CD4-positive, CD25-positive, alpha-beta regulatory T cell (primary cell): Measurements from ENCODE around the gene APPBP2. TPM values are rescaled to one million over a fixed set of nuclear protein-coding genes. Genes with fewer than 3 reads are reported as not detected.
A peak's percentile ranks its signal among the peaks of the same experiment; 100 is the strongest.

Experiments
- ATAC-seq, 2 donors: fragments of 150-1000 bp; cut with Tn5 transposase; one replicate each; pipeline ENCODE4 v1.10.0; 2021; ENCODE audit warnings: low read depth in 2 of 2, moderate number of reproducible peaks in 2 of 2, moderate library complexity in 1 of 2
- DNase-seq, 3 donors: peaks; one replicate each; pipeline versions ENCODE4 v3.0.0 to v3.0.0-alpha.2; 2012 to 2022; ENCODE audit warnings: mixed read lengths in 1 of 3
- H3K27ac ChIP-seq: one replicate; pipeline ENCODE4 v1.7.0; 2013; ENCODE audit warnings: mild to moderate bottlenecking, low read length; ENCODE audit not compliant: insufficient read depth, poor library complexity, severe bottlenecking
- H3K27me3 ChIP-seq: one replicate; pipeline ENCODE4 v1.7.0; 2013; ENCODE audit warnings: low read length; ENCODE audit not compliant: control insufficient read depth, insufficient read depth
- H3K36me3 ChIP-seq: one replicate; pipeline ENCODE4 v1.7.0; 2013; ENCODE audit warnings: mild to moderate bottlenecking, low read length, moderate library complexity; ENCODE audit not compliant: control insufficient read depth, insufficient read depth
- H3K4me1 ChIP-seq: 2 replicates; pipeline ENCODE4 v1.7.0; 2013; ENCODE audit warnings: mild to moderate bottlenecking, low read length; ENCODE audit not compliant: insufficient read depth, control insufficient read depth, poor library complexity, severe bottlenecking
- H3K4me3 ChIP-seq: one replicate; pipeline ENCODE4 v1.7.0; 2013; ENCODE audit warnings: low read depth, mild to moderate bottlenecking, low read length, moderate library complexity
- H3K9me3 ChIP-seq, 2 experiments: 1 replicate in 1 of 2; 2 replicates in 1 of 2; pipeline ENCODE4 v1.7.0; 2013; ENCODE audit warnings: low read length in 2 of 2, mild to moderate bottlenecking in 1 of 2, moderate library complexity in 1 of 2; ENCODE audit not compliant: control insufficient read depth in 2 of 2
- H3K27ac Mint-ChIP-seq, 3 donors: one replicate each; pipeline ENCODE4 v1.8.0; 2020 to 2022; ENCODE audit warnings: mild to moderate bottlenecking in 3 of 3, mixed read lengths in 3 of 3, moderate library complexity in 2 of 3
- H3K27me3 Mint-ChIP-seq: one replicate; pipeline ENCODE4 v1.8.0; 2022; ENCODE audit warnings: mild to moderate bottlenecking, mixed read lengths
- H3K36me3 Mint-ChIP-seq: one replicate; pipeline ENCODE4 v1.8.0; 2020; ENCODE audit warnings: mixed read lengths
- H3K4me1 Mint-ChIP-seq, 4 donors: one replicate each; pipeline ENCODE4 v1.8.0; 2020 to 2022; ENCODE audit warnings: mixed read lengths in 4 of 4, mild to moderate bottlenecking in 1 of 4
- H3K4me3 Mint-ChIP-seq, 4 donors: one replicate each; pipeline ENCODE4 v1.8.0; 2020 to 2022; ENCODE audit warnings: mild to moderate bottlenecking in 4 of 4, mixed read lengths in 4 of 4, moderate library complexity in 3 of 4
- H3K9me3 Mint-ChIP-seq, 7 donors: one replicate each; pipeline ENCODE4 v1.8.0; 2020 to 2022; ENCODE audit warnings: mixed read lengths in 7 of 7, mild to moderate bottlenecking in 3 of 7, moderate library complexity in 2 of 7
- polyA plus RNA-seq, 4 donors: library from polyadenylated mRNA; unstranded; fragments of 300-500 nt; fragmentation: Illumina TruSeq; gene quantifications; one replicate each; pipeline ENCODE4 v1.2.3, GENCODE V29; 2021
- total RNA-seq: library from RNA; stranded (reverse); gene quantifications from one replicate; pipeline ENCODE4 v1.2.3, GENCODE V29; 2022

Gene APPBP2
- total and polyA plus RNA-seq, 5 donors from 2014 or later, result 26.2 to 39.1 (median 33.5) TPM

DNA sequence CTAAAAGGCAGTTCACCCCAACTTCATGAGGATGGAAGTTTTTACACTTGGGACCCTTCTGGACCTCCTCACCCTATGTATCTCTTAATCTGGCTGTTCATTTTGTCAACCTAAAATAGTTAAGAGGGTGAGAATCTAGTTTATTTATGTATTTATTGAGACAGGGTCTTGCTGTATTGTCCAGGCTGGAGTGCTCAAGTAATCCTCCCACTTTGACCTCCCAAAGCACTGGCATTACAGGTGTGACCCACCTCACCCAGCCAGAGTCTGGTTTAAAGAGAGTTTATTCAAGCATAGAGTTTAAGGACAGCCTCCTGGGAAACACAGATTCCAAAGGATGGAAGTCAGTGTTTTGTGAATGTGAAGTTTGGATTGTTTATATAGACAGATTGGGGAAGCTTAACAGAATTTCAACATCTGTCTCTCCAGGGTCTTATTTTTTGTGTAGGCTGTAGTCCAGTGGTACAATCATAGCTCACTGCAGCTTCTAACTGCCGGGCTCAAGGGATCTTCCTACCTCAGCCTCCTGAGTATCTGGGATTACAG lies 8.0 kb upstream of the APPBP2 start:
- Mint-ChIP-seq H3K4me3 (no peak overlapping the region), H3K36me3 (no peaks in the 10 kb centered on the region), H3K9me3 (peaks cover 0 to 1% (median 0%) of the 10 kb centered on the region in 7 donors), H3K27me3 (peaks cover 6% of the 10 kb centered on the region), H3K27ac (no peak overlapping the region), H3K4me1 (peaks cover 0 to 4% (median 3%) of the 10 kb centered on the region in 4 donors)
- H3K4me1 ChIP-seq, result no peaks in the 10 kb centered on the region
- H3K27ac ChIP-seq, result no peak overlapping the region
- no peak for DNase-seq
- no peak for ATAC-seq
- no peaks in the 10 kb centered on the region for H3K27me3 ChIP-seq
- no peaks in the 10 kb centered on the region for H3K9me3 ChIP-seq
- H3K4me3 ChIP-seq, result no peak overlapping the region
- H3K36me3 ChIP-seq, result no peaks in the 10 kb centered on the region

DNA sequence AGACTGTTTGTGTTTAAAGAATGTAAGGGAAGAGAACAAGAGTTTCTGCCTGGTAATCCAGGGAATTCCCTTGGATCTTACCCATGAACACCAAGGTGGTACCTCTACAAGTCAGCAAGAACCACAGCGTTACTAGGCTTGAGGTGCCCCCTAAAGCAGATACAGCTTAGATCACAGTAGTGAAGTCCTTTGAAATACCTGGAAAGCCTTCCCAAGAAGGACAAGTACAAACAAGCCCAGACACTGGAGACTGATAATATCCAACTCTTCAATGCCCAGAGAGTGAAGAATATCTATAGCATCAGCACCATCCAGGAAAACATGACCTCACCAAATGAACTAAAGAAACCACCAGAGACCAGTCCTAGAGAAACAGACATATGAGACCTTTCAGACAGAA lies 3.8 kb upstream of the APPBP2 start:
- peak overlapping the region in 1 of 4 donors; percentile 61 for H3K4me3 Mint-ChIP-seq
- H3K4me3 ChIP-seq, result no peak overlapping the region
- peaks cover 13% of the 10 kb centered on the region for H3K4me1 ChIP-seq
- H3K9me3 ChIP-seq, result no peaks in the 10 kb centered on the region
- peaks cover 0 to 1% (median 0%) of the 10 kb centered on the region in 7 donors for H3K9me3 Mint-ChIP-seq
- no peak overlapping the region for H3K27ac ChIP-seq
- H3K27me3 ChIP-seq, result no peaks in the 10 kb centered on the region
- ATAC-seq (no peak), DNase-seq (no peak)
- H3K27ac Mint-ChIP-seq, result no peak overlapping the region
- H3K36me3 ChIP-seq, result no peaks in the 10 kb centered on the region
- peaks cover 5% of the 10 kb centered on the region for H3K27me3 Mint-ChIP-seq
- no peaks in the 10 kb centered on the region for H3K36me3 Mint-ChIP-seq
- peaks cover 4 to 26% (median 17%) of the 10 kb centered on the region in 4 donors for H3K4me1 Mint-ChIP-seq

DNA sequence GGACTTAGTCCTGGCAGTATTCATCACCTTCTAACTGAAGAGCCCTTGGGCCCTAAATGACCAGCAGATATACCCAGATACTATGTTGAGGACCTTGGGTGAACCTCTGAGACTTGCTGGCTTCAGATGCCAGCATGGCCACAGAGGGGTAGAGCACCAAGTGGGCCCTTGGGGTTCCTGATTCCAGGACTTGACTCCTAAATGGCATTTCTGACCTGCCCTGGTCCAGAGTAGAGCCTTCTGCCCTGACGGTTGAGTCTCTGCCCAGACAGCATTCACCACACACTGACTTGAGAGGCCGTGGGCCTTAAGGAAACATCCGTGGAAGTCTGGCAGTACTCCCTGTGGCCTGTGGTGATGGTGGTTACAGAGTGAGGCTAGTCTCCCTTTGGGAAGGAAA lies 2.8 kb upstream of the APPBP2 start:
- DNase-seq (no peak), ATAC-seq (no peak)
- H3K4me1 ChIP-seq, result peaks cover 23% of the 10 kb centered on the region
- H3K9me3 ChIP-seq, result no peaks in the 10 kb centered on the region
- Mint-ChIP-seq H3K27me3 (peaks cover 5% of the 10 kb centered on the region), H3K36me3 (no peaks in the 10 kb centered on the region), H3K4me1 (peaks cover 11 to 36% (median 25%) of the 10 kb centered on the region in 4 donors), H3K9me3 (peaks cover 0 to 1% (median 0%) of the 10 kb centered on the region in 7 donors), H3K27ac (no peak overlapping the region), H3K4me3 (peak overlapping the region in 1 of 4 donors; percentile 61)
- H3K36me3 ChIP-seq, result no peaks in the 10 kb centered on the region
- H3K27ac ChIP-seq, result no peak overlapping the region
- H3K27me3 ChIP-seq, result no peaks in the 10 kb centered on the region
- H3K4me3 ChIP-seq, result no peak overlapping the region

DNA sequence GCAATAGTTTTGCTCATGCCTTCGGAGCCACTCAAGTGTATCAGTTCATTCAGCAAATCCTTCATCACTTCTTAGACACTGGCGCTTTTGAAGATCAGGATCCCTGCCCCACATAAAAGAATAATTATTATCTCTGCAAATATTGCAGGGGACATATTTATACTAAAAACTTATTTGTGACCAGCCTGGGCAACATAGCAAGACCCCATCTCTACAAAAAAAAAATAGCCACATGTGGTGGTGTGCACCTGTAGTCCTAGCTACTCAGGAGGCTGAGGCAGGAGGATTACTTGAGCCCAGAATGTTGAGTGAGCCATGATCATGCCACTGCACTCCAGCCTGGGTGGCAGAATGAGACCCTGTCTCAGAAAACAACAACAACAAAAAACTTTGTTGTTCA lies 1.7 kb upstream of the APPBP2 start:
- ATAC-seq (no peak), DNase-seq (no peak)
- H3K27me3 ChIP-seq, result no peaks in the 10 kb centered on the region
- peaks cover 16 to 41% (median 32%) of the 10 kb centered on the region in 4 donors for H3K4me1 Mint-ChIP-seq
- H3K27ac Mint-ChIP-seq, result no peak overlapping the region
- H3K9me3 ChIP-seq, result no peaks in the 10 kb centered on the region
- no peak overlapping the region for H3K4me3 ChIP-seq
- no peak overlapping the region for H3K27ac ChIP-seq
- no peaks in the 10 kb centered on the region for H3K36me3 Mint-ChIP-seq
- H3K4me3 Mint-ChIP-seq, result peak overlapping the region; percentile 57 to 99 (median 61)
- peaks cover 3% of the 10 kb centered on the region for H3K36me3 ChIP-seq
- no peaks in the 10 kb centered on the region for H3K9me3 Mint-ChIP-seq
- peaks cover 5% of the 10 kb centered on the region for H3K27me3 Mint-ChIP-seq
- H3K4me1 ChIP-seq, result peaks cover 33% of the 10 kb centered on the region

DNA sequence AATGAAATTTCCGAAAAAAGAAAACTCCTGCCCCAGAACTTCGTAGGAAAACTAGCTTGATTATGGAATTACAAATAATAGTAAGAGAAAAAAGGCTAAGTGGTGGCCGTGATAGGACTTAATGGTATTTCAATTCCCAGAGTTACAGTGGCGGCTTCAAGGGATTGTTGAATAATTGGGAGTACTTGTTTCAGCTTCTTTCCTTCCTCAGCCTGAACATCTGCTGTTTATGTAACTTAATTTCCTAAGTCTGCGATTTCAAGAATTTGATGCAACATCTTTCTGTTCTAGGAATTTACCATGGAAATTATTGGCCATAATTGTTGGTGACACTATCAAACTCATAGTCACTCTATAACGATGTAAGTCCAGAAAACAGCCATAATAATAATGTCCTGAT lies 684 bp upstream of the APPBP2 start:
- no peaks in the 10 kb centered on the region for H3K36me3 Mint-ChIP-seq
- peak overlapping the region; percentile 98 to 100 (median 99) for H3K4me3 Mint-ChIP-seq
- Histone ChIP-seq H3K9me3 (no peaks in the 10 kb centered on the region), H3K4me1 (peaks cover 38% of the 10 kb centered on the region), H3K27me3 (no peaks in the 10 kb centered on the region), H3K4me3 (peak overlapping the region; percentile 98), H3K36me3 (peaks cover 3% of the 10 kb centered on the region), H3K27ac (peak overlapping the region; percentile 96)
- peaks cover 18 to 51% (median 38%) of the 10 kb centered on the region in 4 donors for H3K4me1 Mint-ChIP-seq
- peak overlapping the region in 2 of 3 donors; percentile 99 for H3K27ac Mint-ChIP-seq
- H3K27me3 Mint-ChIP-seq, result peaks cover 1% of the 10 kb centered on the region
- ATAC-seq, result no peak
- no peaks in the 10 kb centered on the region for H3K9me3 Mint-ChIP-seq
- no peak for DNase-seq

- no peaks in the 10 kb centered on the region for H3K9me3 ChIP-seq
- no peaks in the 10 kb centered on the region for H3K27me3 ChIP-seq
- Mint-ChIP-seq H3K27me3 (no peaks in the 10 kb centered on the region), H3K4me3 (peak overlapping the region; percentile 98 to 100 (median 99)), H3K4me1 (peaks cover 14 to 62% (median 48%) of the 10 kb centered on the region in 4 donors), H3K36me3 (peaks cover 6% of the 10 kb centered on the region), H3K9me3 (no peaks in the 10 kb centered on the region), H3K27ac (peak overlapping the region; percentile 99)
- DNase-seq (no peak), ATAC-seq (no peak)
- H3K27ac ChIP-seq, result peak overlapping the region; percentile 96
- H3K4me3 ChIP-seq, result peak overlapping the region; percentile 98
- H3K36me3 ChIP-seq, result peaks cover 8% of the 10 kb centered on the region
- H3K4me1 ChIP-seq, result peaks cover 38% of the 10 kb centered on the region
Measured at GRCh38 chr17:60525328-60525684, 736 bp downstream of the APPBP2 start.

- peaks cover 10% of the 10 kb centered on the region for H3K36me3 ChIP-seq
- peaks cover 14 to 62% (median 48%) of the 10 kb centered on the region in 4 donors for H3K4me1 Mint-ChIP-seq
- H3K4me3 ChIP-seq, result peak overlapping the region; percentile 98
- DNase-seq (peak in 1 of 3 donors; percentile 3), ATAC-seq (no peak)
- no peaks in the 10 kb centered on the region for H3K9me3 Mint-ChIP-seq
- H3K36me3 Mint-ChIP-seq, result peaks cover 6% of the 10 kb centered on the region
- no peaks in the 10 kb centered on the region for H3K9me3 ChIP-seq
- H3K27me3 ChIP-seq, result no peaks in the 10 kb centered on the region
- peak overlapping the region; percentile 99 for H3K27ac Mint-ChIP-seq
- peak overlapping the region; percentile 96 for H3K27ac ChIP-seq
- H3K4me3 Mint-ChIP-seq, result peak overlapping the region; percentile 98 to 100 (median 99)
- no peaks in the 10 kb centered on the region for H3K27me3 Mint-ChIP-seq
- peaks cover 38% of the 10 kb centered on the region for H3K4me1 ChIP-seq
Measured at GRCh38 chr17:60524463-60525327, 1.3 kb downstream of the APPBP2 start.
